HCT116 (cell line): Measurements from ENCODE around the gene DMXL1. TPM values are rescaled to one million over a fixed set of nuclear protein-coding genes. Genes with fewer than 3 reads are reported as not detected.

Experiments used
- ATAC-seq: fragments of 200-7000 bp; cut with Tn5 transposase; 2 replicates; pipeline ENCODE4 v1.9.1; 2020; ENCODE audit warnings: mild to moderate bottlenecking, moderate library complexity
- BruUV-seq: library from RNA; stranded (reverse); fragments of 400-500 nt; replicated peaks from 2 replicates; lab custom pipeline; 2021; lab: Mats Ljungman, UMichigan
- CTCF ChIA-PET: fragments of 300-600 bp; sonication (Branson Sonifier 250); formaldehyde crosslinking; loops from one replicate; lab custom pipeline; 2021; ENCODE audit warnings: antibody characterized with exemption; lab: Charles Lee
- POLR2A ChIA-PET: fragments of 300-600, 350-600 bp; sonication (Branson Sonifier 250); formaldehyde crosslinking; loops from one replicate; lab custom pipeline; 2021; ENCODE audit warnings: antibody characterized with exemption; lab: Charles Lee
- RAD21 ChIA-PET, 2 experiments: fragments of 300-600 bp; sonication (Branson Sonifier 250); formaldehyde crosslinking; loops; one replicate each; lab custom pipeline; 2023; ENCODE audit warnings: low total read pairs in 2 of 2; ENCODE audit not compliant: uncharacterized antibody in 2 of 2, unreplicated experiment in 2 of 2, low non-redundant PET in 1 of 2; lab: Charles Lee
- DNase-seq: peaks from one replicate; pipeline ENCODE4 v3.0.0-alpha.2; 2010; ENCODE audit warnings: low read depth, low spot score
- H2AFZ ChIP-seq: fragments of 200-600 bp; shearing (Covaris generic), sonication (generic); 2 replicates; pipeline ENCODE4 v1.6.1; 2017; ENCODE audit warnings: low read depth, mixed run types, mixed read lengths, antibody characterized with exemption, low read length; ENCODE audit not compliant: poor library complexity, severe bottlenecking
- H3K27ac ChIP-seq: 2 replicates; pipeline ENCODE4 v1.5.1; 2012; ENCODE audit warnings: low read depth, low read length
- H3K27me3 ChIP-seq: fragments of 200-600 bp; sonication (generic); 2 replicates; pipeline ENCODE4 v1.6.1; 2016; ENCODE audit warnings: mixed run types, low read length, mixed read lengths; ENCODE audit not compliant: insufficient read depth
- H3K36me3 ChIP-seq, 2 experiments: fragments of 200-500 bp in 1 of 2; fragments of 200-600 bp in 1 of 2; sonication (Bioruptor generic) in 1 of 2; sonication (generic) in 1 of 2; 2 replicates each; pipeline versions ENCODE4 v1.5.1 to v1.6.1; 2014 to 2016; ENCODE audit warnings: low read length in 2 of 2, inconsistent platforms in 1 of 2, mixed read lengths in 1 of 2, mixed run types in 1 of 2; ENCODE audit not compliant: insufficient read depth in 2 of 2, control insufficient read depth in 1 of 2
- H3K4me1 ChIP-seq, 2 experiments: fragments of 200-600 bp in 1 of 2; sonication (generic) in 1 of 2; 2 replicates each; pipeline versions ENCODE4 v1.5.1 to v1.6.1; 2012 to 2017; ENCODE audit warnings: low read length in 2 of 2, inconsistent platforms in 1 of 2, mild to moderate bottlenecking in 1 of 2, mixed read lengths in 1 of 2, mixed run types in 1 of 2, moderate library complexity in 1 of 2; ENCODE audit not compliant: insufficient read depth in 2 of 2, control insufficient read depth in 1 of 2
- H3K4me2 ChIP-seq: fragments of 200-600 bp; sonication (generic); 2 replicates; pipeline ENCODE4 v1.6.1; 2017; ENCODE audit warnings: mixed run types, low read length, mixed read lengths
- H3K4me3 ChIP-seq, 2 experiments: fragments of 200-600 bp in 1 of 2; sonication (generic) in 1 of 2; replicated peaks in 1 of 2; 2 replicates each; pipeline ENCODE4 v1.5.1; 2011 to 2016; ENCODE audit warnings: low read length in 2 of 2, control low read depth in 1 of 2, low read depth in 1 of 2, mild to moderate bottlenecking in 1 of 2, mixed read lengths in 1 of 2, mixed run types in 1 of 2
- H3K79me2 ChIP-seq: fragments of 200-600 bp; sonication (generic); 2 replicates; pipeline ENCODE4 v1.6.1; 2017; ENCODE audit warnings: mild to moderate bottlenecking, mixed run types, low read length, moderate library complexity, mixed read lengths; ENCODE audit not compliant: insufficient read depth
- H3K9ac ChIP-seq: fragments of 200-600 bp; sonication (generic); 2 replicates; pipeline ENCODE4 v1.6.1; 2016; ENCODE audit warnings: low read length, mixed read lengths
- H3K9me2 ChIP-seq: fragments of 200-600 bp; sonication (generic), shearing (Covaris generic); 2 replicates; pipeline ENCODE4 v1.6.1; 2017; ENCODE audit warnings: mixed run types, mild to moderate bottlenecking, moderate library complexity; ENCODE audit not compliant: insufficient read depth
- H3K9me3 ChIP-seq, 2 experiments: fragments of 200-500 bp in 1 of 2; fragments of 200-600 bp in 1 of 2; sonication (Bioruptor generic) in 1 of 2; sonication (generic) in 1 of 2; 2 replicates each; pipeline ENCODE4 v1.6.1; 2014 to 2017; ENCODE audit warnings: low read length in 2 of 2, mixed read lengths in 2 of 2, inconsistent platforms in 1 of 2, low read depth in 1 of 2, mild to moderate bottlenecking in 1 of 2, mixed run types in 1 of 2, moderate library complexity in 1 of 2; ENCODE audit not compliant: control insufficient read depth in 1 of 2, insufficient read depth in 1 of 2
- H4K20me1 ChIP-seq: fragments of 200-600 bp; sonication (generic), shearing (Covaris generic); 2 replicates; pipeline ENCODE4 v1.6.1; 2017; ENCODE audit warnings: mixed run types, mild to moderate bottlenecking, moderate library complexity; ENCODE audit not compliant: insufficient read depth
- ATF3 ChIP-seq: IDR thresholded peaks from 2 replicates; pipeline ENCODE4 v1.6.1; 2012
- CEBPB ChIP-seq: IDR thresholded peaks from 2 replicates; pipeline ENCODE4 v1.6.1; 2012; ENCODE audit warnings: low read depth
- CTCF ChIP-seq, 3 experiments: fragments of 200-600 bp in 1 of 3; sonication (generic) in 1 of 3; IDR thresholded peaks in 2 of 3; conservative IDR thresholded peaks in 1 of 3; 2 replicates each; pipeline ENCODE4 v1.5.1; 2012 to 2017; ENCODE audit warnings: low read depth in 2 of 3, low read length in 2 of 3, antibody characterized with exemption in 1 of 3, borderline replicate concordance in 1 of 3, control low read depth in 1 of 3, mild to moderate bottlenecking in 1 of 3, mixed read lengths in 1 of 3, mixed run types in 1 of 3, moderate library complexity in 1 of 3; ENCODE audit not compliant: insufficient read depth in 1 of 3
- EGR1 ChIP-seq: IDR thresholded peaks from 2 replicates; pipeline ENCODE4 v1.6.1; 2012; ENCODE audit warnings: low read depth
- EZH2phosphoT487 ChIP-seq: fragments of 200-600 bp; IDR thresholded peaks from 2 replicates; pipeline ENCODE4 v1.6.1; 2018; ENCODE audit warnings: antibody characterized with exemption, borderline replicate concordance
- POLR2A ChIP-seq: IDR thresholded peaks from 2 replicates; pipeline ENCODE4 v1.7.0; 2011; ENCODE audit warnings: borderline replicate concordance; ENCODE audit not compliant: insufficient read depth, insufficient read length; ENCODE audit errors: extremely low read depth
- POLR2AphosphoS5 ChIP-seq: IDR thresholded peaks from 2 replicates; pipeline ENCODE4 v1.6.1; 2011; ENCODE audit warnings: mild to moderate bottlenecking, low read depth, low read length, moderate library complexity
- SIN3A ChIP-seq: IDR thresholded peaks from 2 replicates; pipeline ENCODE4 v1.6.1; 2012; ENCODE audit warnings: low read depth
- SP1 ChIP-seq: IDR thresholded peaks from 2 replicates; pipeline ENCODE4 v1.6.1; 2012; ENCODE audit warnings: low read depth
- TCF7L2 ChIP-seq: IDR thresholded peaks from 2 replicates; pipeline ENCODE4 v1.7.0; 2011; ENCODE audit warnings: borderline replicate concordance, inconsistent platforms; ENCODE audit not compliant: insufficient read depth, insufficient read length; ENCODE audit errors: extremely low read depth
- YY1 ChIP-seq: IDR thresholded peaks from 2 replicates; pipeline ENCODE4 v1.6.1; 2011; ENCODE audit warnings: low read length, low read depth, moderate library complexity, mild to moderate bottlenecking; ENCODE audit not compliant: insufficient replicate concordance; ENCODE audit errors: extremely low read depth
- ZBTB33 ChIP-seq: IDR thresholded peaks from 2 replicates; pipeline ENCODE4 v1.6.1; 2011; ENCODE audit warnings: mild to moderate bottlenecking, low read length, moderate library complexity; ENCODE audit not compliant: insufficient replicate concordance; ENCODE audit errors: extremely low read depth
- intact Hi-C: fragments of 100-400 bp; cut with micrococcal nuclease; formaldehyde crosslinking; loops from 2 replicates; pipeline ENCODE4 v1.10.0; 2022
- total RNA-seq: library from RNA; stranded (reverse); gene quantifications from one replicate; pipeline ENCODE4 v1.2.1, GENCODE V29; 2021; ENCODE audit not compliant: unreplicated experiment

The DMXL1 gene
- total RNA-seq, 1 experiment from 2014 or later: 21.1 TPM

- Histone ChIP-seq H3K36me3 (no peaks in the 10 kb centered on the region), H3K4me3 (no peak overlapping the region), H2AFZ (no peak overlapping the region), H3K4me1 (no peaks in the 10 kb centered on the region), H4K20me1 (no peaks in the 10 kb centered on the region), H3K27me3 (no peaks in the 10 kb centered on the region), H3K9ac (no peak overlapping the region), H3K9me2 (no peaks in the 10 kb centered on the region), H3K9me3 (no peaks in the 10 kb centered on the region), H3K4me2 (no peak overlapping the region), H3K27ac (no peak overlapping the region), H3K79me2 (no peaks in the 10 kb centered on the region)
- no TSS peak for BruUV-seq
- ChIA-PET RAD21 (no interaction called here), POLR2A (no interaction called here), CTCF (no interaction called here)
- ATAC-seq: no peak
- intact Hi-C loops: no loop called here
- no peak for DNase-seq
- no peak for TF ChIP-seq TCF7L2
- no peak for TF ChIP-seq EGR1
- TF ChIP-seq EZH2phosphoT487: no peak
- TF ChIP-seq ZBTB33: no peak
- TF ChIP-seq CEBPB: no peak
- no peak for TF ChIP-seq CTCF (IDR thresholded peaks at IDR 0.05 in 2 of 3, conservative IDR thresholded peaks at IDR 0.05 in 1 of 3; ENCODE audit: borderline replicate concordance in 1 of 3, insufficient read depth in 1 of 3, low read depth in 2 of 3, low read length in 2 of 3)
- TF ChIP-seq POLR2A: no peak
- TF ChIP-seq SP1: no peak
- no peak for TF ChIP-seq SIN3A
- TF ChIP-seq YY1: no peak
- TF ChIP-seq POLR2AphosphoS5: no peak
- TF ChIP-seq ATF3: no peak
Measured at GRCh38 chr5:119191944-119192343, 121.1 kb downstream of the DMXL1 start.
